Frontal cortex (tissue), 4 donors: Measurements from ENCODE around the gene RARA. TPM values are rescaled to one million over a fixed set of nuclear protein-coding genes. Genes with fewer than 3 reads are reported as not detected.

ENCODE experiments used
- DNase-seq, 2 donors: peaks; one replicate each; pipeline ENCODE4 v3.0.0; 2012; ENCODE audit warnings: low spot score in 2 of 2
- FAIRE-seq: peaks from 2 replicates; lab custom pipeline; 2012; peaks lifted over from hg19 to GRCh38; lab: Jason Lieb, UNC
- total RNA-seq: library from RNA; depleted of rRNA; stranded (reverse); fragments of >200 nt; gene quantifications from one replicate; pipeline ENCODE4 v1.2.3, GENCODE V29; 2014
- donor health status: control.
- donor health status: control.
- donor health status: control.

Gene RARA
- total RNA-seq = 4.9 TPM

- FAIRE-seq (no peak), DNase-seq (peak in 1 of 2 donors; percentile 60)
These were observed at the start of gene RARA for GRCh38 chr17:40309031-40309948. TSS of gene RARA (plus strand) at chr17:40309180. CDS start at chr17:40331219, 22,039 bp downstream.

GRCh38 chr17:40259505-40259904 is 49.5 kb upstream of the RARA start:
- FAIRE-seq = no peak
- DNase-seq = no peak

GRCh38 chr17:40260528-40260927 is 48.5 kb upstream of the RARA start:
- FAIRE-seq (no peak), DNase-seq (no peak)

GRCh38 chr17:40264458-40265185 is 44.4 kb upstream of the RARA start:
- FAIRE-seq (no peak), DNase-seq (no peak)

- DNase-seq (no peak), FAIRE-seq (no peak)
These were observed 43.6 kb upstream of the RARA start for GRCh38 chr17:40265337-40265736.

DNA sequence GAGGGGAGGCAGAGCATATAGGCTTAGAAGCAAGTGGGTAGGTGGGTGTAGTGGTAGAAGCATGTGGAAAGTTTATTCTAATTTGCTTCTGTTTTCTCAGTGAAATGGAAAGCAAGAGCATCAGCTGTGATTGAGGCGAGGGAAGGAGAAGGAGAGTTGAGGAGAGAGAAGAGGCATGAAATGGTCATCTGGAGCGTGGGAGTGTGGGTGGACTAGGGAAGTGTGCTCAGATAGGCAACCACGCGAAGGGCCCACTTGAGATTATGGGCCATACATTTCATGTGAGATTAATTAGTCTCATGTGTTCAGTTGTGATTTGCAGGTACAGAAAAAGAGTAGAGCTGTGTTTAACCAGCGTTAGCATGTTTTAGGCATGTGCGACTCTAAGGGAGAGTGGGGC is 42.1 kb upstream of the RARA start:
- DNase-seq (peak in 1 of 2 donors; percentile 40), FAIRE-seq (no peak)

DNA sequence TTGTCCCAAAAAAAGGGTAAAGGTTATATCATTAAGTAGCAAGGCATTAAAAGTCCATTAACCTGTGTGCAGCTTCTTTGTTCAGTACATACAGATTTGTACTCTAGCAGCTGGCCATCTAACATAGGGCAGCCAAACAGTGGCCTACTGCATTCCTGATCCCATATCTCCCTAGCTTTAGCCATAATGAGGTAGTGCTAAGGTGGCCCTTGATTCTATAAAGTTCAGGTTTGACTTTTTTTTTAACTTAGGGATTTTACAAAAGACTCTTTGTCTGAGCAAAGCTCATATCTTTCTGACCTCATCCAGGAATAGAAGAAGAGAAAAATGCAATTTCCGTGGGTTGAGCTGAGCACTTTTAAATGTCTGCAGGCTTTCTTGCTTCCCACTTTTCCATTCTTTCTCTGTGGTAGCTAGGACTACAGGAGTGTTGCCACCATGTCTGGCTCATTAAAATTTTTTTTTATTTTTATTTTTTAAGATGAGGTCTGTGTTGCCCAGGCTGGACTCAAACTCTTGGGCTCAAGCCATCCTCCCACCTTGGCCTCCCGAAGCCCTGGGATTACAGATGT is 40.8 kb upstream of the RARA start:
- no peak for FAIRE-seq
- no peak for DNase-seq

- DNase-seq (no peak), FAIRE-seq (no peak)
These were observed 30.6 kb upstream of the RARA start for GRCh38 chr17:40278414-40278813.

GRCh38 chr17:40279402-40279801 is 29.6 kb upstream of the RARA start:
- FAIRE-seq (no peak), DNase-seq (no peak)

DNA sequence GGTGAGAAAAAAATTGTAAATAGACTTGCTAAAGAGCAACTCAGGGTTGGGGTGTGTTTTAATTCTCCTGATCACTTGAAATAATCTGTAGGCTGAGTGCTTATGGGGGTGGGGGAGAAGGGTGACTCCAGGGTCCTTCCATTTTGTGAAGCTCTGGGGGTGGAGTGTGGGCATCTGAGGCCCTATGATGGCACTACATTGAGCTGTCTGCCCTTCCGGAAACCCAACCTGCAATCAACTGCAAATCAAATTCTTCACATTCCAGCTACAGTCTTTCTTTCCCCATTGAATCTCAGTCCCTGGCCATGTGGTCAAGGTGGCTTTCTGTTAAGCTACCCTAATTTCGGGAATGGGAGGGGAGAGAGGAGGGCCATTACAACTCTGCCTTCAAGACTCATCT is 27.3 kb upstream of the RARA start:
- FAIRE-seq (no peak), DNase-seq (no peak)

- DNase-seq (no peak), FAIRE-seq (no peak)
These were observed 25.3 kb upstream of the RARA start for GRCh38 chr17:40283662-40284061.

DNA sequence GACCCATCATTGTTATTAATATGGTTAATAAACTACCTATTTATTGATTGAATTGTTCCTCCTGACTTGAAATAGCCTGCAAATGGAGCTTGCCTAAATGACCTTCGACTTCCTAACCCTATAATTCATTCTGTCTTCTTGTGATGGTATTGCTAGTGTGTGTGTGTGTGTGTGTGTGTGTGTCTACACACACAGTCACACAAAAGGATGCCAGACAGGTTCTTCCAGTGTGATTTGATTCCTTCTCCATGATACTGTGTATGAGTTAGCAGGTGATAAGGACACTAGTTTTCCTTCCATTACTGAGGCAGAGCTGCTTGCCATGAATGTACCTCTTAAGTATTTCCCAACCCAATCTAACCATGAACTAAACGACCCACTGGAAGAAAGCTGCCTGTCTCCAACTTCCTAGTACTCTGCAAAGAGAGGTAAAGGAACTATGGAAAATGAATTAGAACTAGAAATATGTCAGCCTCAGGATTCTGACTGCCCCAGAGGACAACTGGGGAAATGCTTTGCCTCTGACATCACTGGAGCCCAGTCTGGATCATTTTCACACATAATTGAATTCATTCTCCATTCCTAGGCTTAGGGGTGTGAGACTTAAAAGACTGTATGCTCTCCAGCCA is 24.8 kb upstream of the RARA start:
- no peak for DNase-seq
- FAIRE-seq = no peak

- DNase-seq = no peak
- FAIRE-seq = no peak
These were observed 22.5 kb upstream of the RARA start for GRCh38 chr17:40286473-40286872.

- FAIRE-seq = no peak
- no peak for DNase-seq
These were observed 21.9 kb upstream of the RARA start for GRCh38 chr17:40287159-40287493.

DNA sequence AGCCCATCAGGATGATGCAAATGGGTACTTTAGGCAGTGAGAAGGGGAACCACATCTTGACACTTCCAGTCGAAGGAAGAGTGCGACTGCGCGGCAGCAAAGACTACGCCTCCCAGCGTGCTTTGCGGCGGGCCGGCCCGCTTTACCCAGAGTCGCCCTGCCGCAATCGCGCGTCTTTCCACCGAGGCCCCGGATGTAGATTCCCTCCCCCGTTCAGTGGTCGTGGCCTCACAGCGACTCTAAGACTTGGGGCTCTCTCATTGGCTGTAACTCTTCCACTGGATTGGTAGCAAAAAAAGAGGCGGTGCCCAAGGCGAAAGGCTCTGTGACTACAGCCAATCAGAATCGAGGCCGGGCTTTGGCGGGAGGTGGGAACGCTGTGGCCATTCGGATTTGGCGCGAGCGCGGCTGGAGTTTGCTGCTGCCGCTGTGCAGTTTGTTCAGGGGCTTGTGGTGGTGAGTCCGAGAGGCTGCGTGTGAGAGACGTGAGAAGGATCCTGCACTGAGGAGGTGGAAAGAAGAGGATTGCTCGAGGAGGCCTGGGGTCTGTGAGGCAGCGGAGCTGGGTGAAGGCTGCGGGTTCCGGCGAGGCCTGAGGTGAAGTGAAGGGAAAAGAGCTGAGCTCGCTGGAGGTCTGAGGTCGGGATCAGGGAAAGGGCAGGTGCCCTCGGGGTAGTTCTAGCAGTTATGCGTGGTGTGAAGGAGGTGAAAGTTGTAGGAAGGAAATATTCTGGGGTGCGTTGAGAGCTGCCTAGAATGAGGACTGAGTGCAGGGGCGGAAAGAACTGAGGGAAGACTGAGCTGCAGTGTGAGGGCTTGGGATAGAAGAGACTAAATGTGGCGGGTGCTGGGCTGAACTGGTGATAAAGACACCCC is 21.2 kb upstream of the RARA start, which contains the start of gene CDC6:
Gene CDC6 (plus strand): TSS at position 386 of the 876 bp plus-strand sequence. CDS start 1,542 bp downstream, outside the sequence.
- DNase-seq (peak; percentile 85 to 96), FAIRE-seq (peak; percentile 84)

DNA sequence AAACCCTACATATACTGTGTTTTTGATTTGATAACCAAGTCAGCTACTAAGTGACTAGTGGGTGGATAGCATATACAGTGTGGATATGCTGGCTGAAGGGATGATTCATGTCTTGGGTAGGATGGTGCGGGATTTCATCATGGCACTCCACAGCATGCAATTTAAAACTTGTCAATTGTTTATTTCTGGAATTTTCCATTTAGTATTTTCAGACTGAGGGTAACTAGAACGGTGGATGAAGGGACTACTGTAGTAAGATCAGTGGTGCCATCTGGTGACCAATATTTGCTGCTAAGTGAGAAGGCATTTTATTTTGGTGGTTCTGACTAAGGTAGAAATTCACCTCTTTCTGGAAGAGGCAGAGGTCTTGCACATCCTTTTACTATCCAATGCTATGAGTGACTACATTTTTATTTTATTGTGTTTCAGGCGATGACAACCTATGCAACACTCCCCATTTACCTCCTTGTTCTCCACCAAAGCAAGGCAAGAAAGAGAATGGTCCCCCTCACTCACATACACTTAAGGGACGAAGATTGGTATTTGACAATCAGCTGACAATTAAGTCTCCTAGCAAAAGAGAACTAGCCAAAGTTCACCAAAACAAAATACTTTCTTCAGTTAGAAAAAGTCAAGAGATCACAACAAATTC is 18.2 kb upstream of the RARA start:
- no peak for FAIRE-seq

GRCh38 chr17:40291281-40291664 is 17.7 kb upstream of the RARA start:
- no peak for DNase-seq
- FAIRE-seq = no peak

More for the DNA sequence above, 18.2 kb upstream of the RARA start:
- no peak for DNase-seq

DNA sequence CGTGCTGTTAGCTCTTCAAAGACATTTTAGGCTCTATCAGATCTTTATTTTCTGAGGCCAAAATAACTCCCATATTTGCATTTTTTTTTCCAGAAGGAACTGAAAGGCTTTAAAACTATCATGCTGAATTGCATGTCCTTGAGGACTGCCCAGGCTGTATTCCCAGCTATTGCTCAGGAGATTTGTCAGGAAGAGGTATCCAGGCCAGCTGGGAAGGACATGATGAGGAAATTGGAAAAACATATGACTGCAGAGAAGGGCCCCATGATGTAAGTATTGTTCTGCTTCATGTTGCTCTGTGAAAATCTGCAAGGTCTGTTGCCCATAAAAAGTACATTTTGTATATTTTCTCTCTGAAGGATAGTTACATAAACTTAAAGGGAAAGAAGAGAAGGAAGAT is 15.6 kb upstream of the RARA start:
- DNase-seq (no peak), FAIRE-seq (no peak)
